WTC11 (cell line): Measurements from ENCODE around the gene ACTL8. TPM values are rescaled to one million over a fixed set of nuclear protein-coding genes. Genes with fewer than 3 reads are reported as not detected.

Source experiments
- ATAC-seq: fragments of 200-7000 bp; cut with Tn5 transposase; 2 replicates; pipeline ENCODE4 v1.10.0; 2021; ENCODE audit warnings: mild to moderate bottlenecking, moderate library complexity
- CTCF ChIA-PET: fragments of 300-600 bp; sonication (Branson Sonifier 250); formaldehyde crosslinking; loops from one replicate; lab custom pipeline; 2021; ENCODE audit warnings: antibody characterized with exemption; lab: Charles Lee
- POLR2A ChIA-PET: fragments of 350-600 bp; sonication (Branson Sonifier 250); formaldehyde crosslinking; loops from one replicate; lab custom pipeline; 2021; ENCODE audit warnings: antibody characterized with exemption; lab: Charles Lee
- DNase-seq: peaks from one replicate; pipeline ENCODE4 v3.0.0; 2021; ENCODE audit warnings: low spot score
- H3K27ac Mint-ChIP-seq: 2 replicates; pipeline ENCODE4 v1.8.0; 2021; ENCODE audit warnings: mixed read lengths
- H3K27me3 Mint-ChIP-seq: 2 replicates; pipeline ENCODE4 v1.8.0; 2021; ENCODE audit warnings: low read depth, mild to moderate bottlenecking, moderate library complexity, mixed read lengths
- H3K36me3 Mint-ChIP-seq: 2 replicates; pipeline ENCODE4 v1.8.0; 2021; ENCODE audit warnings: mixed read lengths
- H3K4me1 Mint-ChIP-seq: 2 replicates; pipeline ENCODE4 v1.8.0; 2022; ENCODE audit warnings: mixed read lengths
- H3K4me3 Mint-ChIP-seq: 2 replicates; pipeline ENCODE4 v1.8.0; 2021; ENCODE audit warnings: mild to moderate bottlenecking, moderate library complexity, mixed read lengths
- H3K9me3 Mint-ChIP-seq: 2 replicates; pipeline ENCODE4 v1.8.0; 2021; ENCODE audit warnings: mixed read lengths
- CBFB ChIP-seq: sonication (generic); formaldehyde crosslinking; IDR thresholded peaks from 2 replicates; pipeline ENCODE4 v1.8.1; 2022; ENCODE audit warnings: mild to moderate bottlenecking, low read depth, missing genetic modification reagents
- E2F5 ChIP-seq: sonication (generic); formaldehyde crosslinking; IDR thresholded peaks from 2 replicates; pipeline ENCODE4 v1.8.1; 2022; ENCODE audit warnings: mild to moderate bottlenecking, moderate library complexity, missing genetic modification reagents
- FOXP1 ChIP-seq: sonication (generic); formaldehyde crosslinking; IDR thresholded peaks from 2 replicates; pipeline ENCODE4 v1.8.0; 2022; ENCODE audit warnings: missing genetic modification reagents, mild to moderate bottlenecking, moderate library complexity, borderline replicate concordance
- IRF2 ChIP-seq: sonication (generic); formaldehyde crosslinking; IDR thresholded peaks from 2 replicates; pipeline ENCODE4 v1.8.0; 2022; ENCODE audit warnings: low read depth, missing genetic modification reagents, borderline replicate concordance
- MAX ChIP-seq: sonication (generic); formaldehyde crosslinking; IDR thresholded peaks from 2 replicates; pipeline ENCODE4 v1.8.0; 2022; ENCODE audit warnings: mild to moderate bottlenecking, missing genetic modification reagents
- MYBL2 ChIP-seq: sonication (generic); formaldehyde crosslinking; IDR thresholded peaks from 2 replicates; pipeline ENCODE4 v1.8.1; 2023; ENCODE audit warnings: mild to moderate bottlenecking, moderate library complexity, missing genetic modification reagents
- OVOL2 ChIP-seq: fragments of 250-450 bp; sonication (Bioruptor Pico); IDR thresholded peaks from 2 replicates; pipeline ENCODE4 v1.9.0; 2021; ENCODE audit warnings: mild to moderate bottlenecking, borderline replicate concordance
- PRDM15 ChIP-seq: sonication (generic); formaldehyde crosslinking; IDR thresholded peaks from 2 replicates; pipeline ENCODE4 v1.8.0; 2022; ENCODE audit warnings: missing genetic modification reagents
- TCF7 ChIP-seq: sonication (generic); formaldehyde crosslinking; IDR thresholded peaks from 2 replicates; pipeline ENCODE4 v1.8.0; 2022; ENCODE audit warnings: mild to moderate bottlenecking, low read depth, missing genetic modification reagents, moderate library complexity
- TEAD1 ChIP-seq: sonication (generic); formaldehyde crosslinking; IDR thresholded peaks from 2 replicates; pipeline ENCODE4 v1.8.0; 2022; ENCODE audit warnings: mild to moderate bottlenecking, missing genetic modification reagents
- ZNF423 ChIP-seq: fragments of 250-450 bp; sonication (Bioruptor Pico); IDR thresholded peaks from 2 replicates; pipeline ENCODE4 v2.1.2; 2022; ENCODE audit warnings: mild to moderate bottlenecking, moderate library complexity
- total RNA-seq: library from RNA; stranded (reverse); gene quantifications from 3 replicates; pipeline ENCODE4 v1.2.3, GENCODE V29; 2021
- TF ChIP-seq, protein P1 (sequence below): sonication (generic); formaldehyde crosslinking; IDR thresholded peaks from 2 replicates; pipeline ENCODE4 v1.8.0; 2023; ENCODE audit warnings: missing genetic modification reagents, mild to moderate bottlenecking, borderline replicate concordance
- TF ChIP-seq, protein P2 (sequence below): sonication (generic); formaldehyde crosslinking; IDR thresholded peaks from 2 replicates; pipeline ENCODE4 v1.8.1; 2023; ENCODE audit warnings: mild to moderate bottlenecking, missing genetic modification reagents, moderate library complexity

ACTL8 gene
- total RNA-seq, 1 experiment from 2014 or later = 1.6 TPM

GRCh38 chr1:17862121-17862520 is 107.0 kb downstream of the ACTL8 start (continued):
- TF ChIP-seq FOXP1 = no peak
- no peak for TF ChIP-seq MAX (CRISPR knock-in tag)
- TF ChIP-seq MYBL2 (CRISPR knock-in tag) = no peak
- no peak for TF ChIP-seq E2F5 (CRISPR knock-in tag)

GRCh38 chr1:17865912-17866739 is 111.0 kb downstream of the ACTL8 start:
- TF ChIP-seq IRF2 (CRISPR knock-in tag) = no peak
- TF ChIP-seq, all 79 proteins: peak for 0
- CTCF ChIA-PET = no interaction called here
- POLR2A ChIA-PET = no interaction called here

GRCh38 chr1:17866740-17867029 is 111.6 kb downstream of the ACTL8 start:
- DNase-seq (no peak), ATAC-seq (no peak)
- H3K4me1 Mint-ChIP-seq = peaks cover 15% of the 10 kb centered on the region
- peaks cover 5% of the 10 kb centered on the region; the same call in 1 of the 2 replicates for H3K36me3 Mint-ChIP-seq
- H3K27ac Mint-ChIP-seq = no peak overlapping the region
- H3K27me3 Mint-ChIP-seq = peaks cover 5% of the 10 kb centered on the region
- POLR2A ChIA-PET = no interaction called here
- H3K9me3 Mint-ChIP-seq = peaks cover 22% of the 10 kb centered on the region
- TF ChIP-seq, protein P1, sequence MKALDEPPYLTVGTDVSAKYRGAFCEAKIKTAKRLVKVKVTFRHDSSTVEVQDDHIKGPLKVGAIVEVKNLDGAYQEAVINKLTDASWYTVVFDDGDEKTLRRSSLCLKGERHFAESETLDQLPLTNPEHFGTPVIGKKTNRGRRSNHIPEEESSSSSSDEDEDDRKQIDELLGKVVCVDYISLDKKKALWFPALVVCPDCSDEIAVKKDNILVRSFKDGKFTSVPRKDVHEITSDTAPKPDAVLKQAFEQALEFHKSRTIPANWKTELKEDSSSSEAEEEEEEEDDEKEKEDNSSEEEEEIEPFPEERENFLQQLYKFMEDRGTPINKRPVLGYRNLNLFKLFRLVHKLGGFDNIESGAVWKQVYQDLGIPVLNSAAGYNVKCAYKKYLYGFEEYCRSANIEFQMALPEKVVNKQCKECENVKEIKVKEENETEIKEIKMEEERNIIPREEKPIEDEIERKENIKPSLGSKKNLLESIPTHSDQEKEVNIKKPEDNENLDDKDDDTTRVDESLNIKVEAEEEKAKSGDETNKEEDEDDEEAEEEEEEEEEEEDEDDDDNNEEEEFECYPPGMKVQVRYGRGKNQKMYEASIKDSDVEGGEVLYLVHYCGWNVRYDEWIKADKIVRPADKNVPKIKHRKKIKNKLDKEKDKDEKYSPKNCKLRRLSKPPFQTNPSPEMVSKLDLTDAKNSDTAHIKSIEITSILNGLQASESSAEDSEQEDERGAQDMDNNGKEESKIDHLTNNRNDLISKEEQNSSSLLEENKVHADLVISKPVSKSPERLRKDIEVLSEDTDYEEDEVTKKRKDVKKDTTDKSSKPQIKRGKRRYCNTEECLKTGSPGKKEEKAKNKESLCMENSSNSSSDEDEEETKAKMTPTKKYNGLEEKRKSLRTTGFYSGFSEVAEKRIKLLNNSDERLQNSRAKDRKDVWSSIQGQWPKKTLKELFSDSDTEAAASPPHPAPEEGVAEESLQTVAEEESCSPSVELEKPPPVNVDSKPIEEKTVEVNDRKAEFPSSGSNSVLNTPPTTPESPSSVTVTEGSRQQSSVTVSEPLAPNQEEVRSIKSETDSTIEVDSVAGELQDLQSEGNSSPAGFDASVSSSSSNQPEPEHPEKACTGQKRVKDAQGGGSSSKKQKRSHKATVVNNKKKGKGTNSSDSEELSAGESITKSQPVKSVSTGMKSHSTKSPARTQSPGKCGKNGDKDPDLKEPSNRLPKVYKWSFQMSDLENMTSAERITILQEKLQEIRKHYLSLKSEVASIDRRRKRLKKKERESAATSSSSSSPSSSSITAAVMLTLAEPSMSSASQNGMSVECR (CRISPR knock-in tag) = no peak
- TF ChIP-seq, protein P2, sequence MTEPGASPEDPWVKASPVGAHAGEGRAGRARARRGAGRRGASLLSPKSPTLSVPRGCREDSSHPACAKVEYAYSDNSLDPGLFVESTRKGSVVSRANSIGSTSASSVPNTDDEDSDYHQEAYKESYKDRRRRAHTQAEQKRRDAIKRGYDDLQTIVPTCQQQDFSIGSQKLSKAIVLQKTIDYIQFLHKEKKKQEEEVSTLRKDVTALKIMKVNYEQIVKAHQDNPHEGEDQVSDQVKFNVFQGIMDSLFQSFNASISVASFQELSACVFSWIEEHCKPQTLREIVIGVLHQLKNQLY (CRISPR knock-in tag) = no peak
- TF ChIP-seq ZNF423 (CRISPR knock-in tag) (no peak), OVOL2 (no peak), IRF2 (CRISPR knock-in tag) (no peak), TEAD1 (CRISPR knock-in tag) (no peak), TCF7 (CRISPR knock-in tag) (no peak), CBFB (CRISPR knock-in tag) (no peak), PRDM15 (CRISPR knock-in tag) (no peak)
- TF ChIP-seq, all 79 proteins: peak for 0
- CTCF ChIA-PET = no interaction called here
- H3K4me3 Mint-ChIP-seq = no peak overlapping the region

More at GRCh38 chr1:17865912-17866739, 111.0 kb downstream of the ACTL8 start:
- H3K27ac Mint-ChIP-seq = no peak overlapping the region
- H3K36me3 Mint-ChIP-seq = peaks cover 5% of the 10 kb centered on the region; the same call in 1 of the 2 replicates
- H3K4me1 Mint-ChIP-seq = peaks cover 17% of the 10 kb centered on the region
- DNase-seq (no peak), ATAC-seq (no peak)
- H3K4me3 Mint-ChIP-seq = no peak overlapping the region
- H3K27me3 Mint-ChIP-seq = peaks cover 5% of the 10 kb centered on the region
- peaks cover 23% of the 10 kb centered on the region for H3K9me3 Mint-ChIP-seq
